Liver (tissue), 9 donors: ENCODE data around the gene ERI3. TPM values are rescaled to one million over a fixed set of nuclear protein-coding genes. Genes with fewer than 3 reads are reported as not detected.

Experiments used
- DNase-seq: peaks from one replicate; pipeline ENCODE4 v3.0.0-alpha.2; 2017; ENCODE audit warnings: low spot score
- H3K27ac ChIP-seq, 2 donors: one replicate each; pipeline ENCODE4 v1.7.0; 2013; ENCODE audit warnings: inconsistent platforms in 2 of 2, low read length in 2 of 2, control low read depth in 1 of 2, low read depth in 1 of 2, mild to moderate bottlenecking in 1 of 2
- H3K27me3 ChIP-seq, 4 donors: one replicate each; pipeline versions ENCODE4 v1.6.1 to v1.7.0; 2013; ENCODE audit warnings: low read length in 3 of 4, inconsistent platforms in 1 of 4, mild to moderate bottlenecking in 1 of 4, moderate library complexity in 1 of 4; ENCODE audit not compliant: control insufficient read depth in 4 of 4, insufficient read depth in 4 of 4
- H3K36me3 ChIP-seq, 4 donors: one replicate each; pipeline versions ENCODE4 v1.6.1 to v1.7.0; 2013; ENCODE audit warnings: low read length in 3 of 4, mild to moderate bottlenecking in 3 of 4, low read depth in 1 of 4, moderate library complexity in 1 of 4; ENCODE audit not compliant: control insufficient read depth in 4 of 4, insufficient read depth in 3 of 4
- H3K4me1 ChIP-seq, 4 donors: one replicate each; pipeline versions ENCODE4 v1.6.1 to v1.7.0; 2013; ENCODE audit warnings: low read length in 3 of 4, mild to moderate bottlenecking in 3 of 4, moderate library complexity in 1 of 4; ENCODE audit not compliant: control insufficient read depth in 4 of 4, insufficient read depth in 4 of 4
- H3K4me3 ChIP-seq, 3 donors: one replicate each; pipeline versions ENCODE4 v1.6.1 to v1.7.0; 2013; ENCODE audit warnings: low read length in 3 of 3, control low read depth in 1 of 3, low read depth in 1 of 3, mild to moderate bottlenecking in 1 of 3
- H3K9ac ChIP-seq, 2 donors: one replicate each; pipeline ENCODE4 v1.7.0; 2013; ENCODE audit warnings: low read length in 2 of 2, mild to moderate bottlenecking in 2 of 2, moderate library complexity in 2 of 2, control low read depth in 1 of 2, low read depth in 1 of 2
- H3K9me3 ChIP-seq, 4 donors: one replicate each; pipeline versions ENCODE4 v1.6.1 to v1.7.0; 2013; ENCODE audit warnings: low read length in 3 of 4; ENCODE audit not compliant: control insufficient read depth in 4 of 4
- CTCF ChIP-seq: fragments of 150-350 bp; IDR thresholded peaks from 2 replicates; pipeline ENCODE4 v1.5.1; 2017; ENCODE audit warnings: improper control_type of control experiment, low read depth, low read length; ENCODE audit not compliant: missing input control
- EGR1 ChIP-seq, 2 donors: IDR thresholded peaks; 2 replicates each; pipeline ENCODE4 v1.6.1; 2016 to 2018; ENCODE audit warnings: antibody characterized with exemption in 2 of 2, low read depth in 2 of 2
- FOXA1 ChIP-seq: IDR thresholded peaks from 2 replicates; pipeline ENCODE4 v1.6.1; 2016; ENCODE audit warnings: antibody characterized with exemption
- FOXA2 ChIP-seq: IDR thresholded peaks from 2 replicates; pipeline ENCODE4 v1.6.1; 2016; ENCODE audit warnings: antibody characterized with exemption
- GABPA ChIP-seq, 2 donors: IDR thresholded peaks in 1 of 2; conservative IDR thresholded peaks in 1 of 2; 2 replicates each; pipeline ENCODE4 v1.6.1; 2016; ENCODE audit warnings: antibody characterized with exemption in 2 of 2, mild to moderate bottlenecking in 1 of 2, moderate library complexity in 1 of 2
- HNF4G ChIP-seq: IDR thresholded peaks from 2 replicates; pipeline ENCODE4 v1.6.1; 2016; ENCODE audit warnings: antibody characterized with exemption
- JUND ChIP-seq, 2 donors: IDR thresholded peaks; 2 replicates each; pipeline ENCODE4 v1.6.1; 2016; ENCODE audit warnings: antibody characterized with exemption in 2 of 2
- NR2F2 ChIP-seq: IDR thresholded peaks from 2 replicates; pipeline ENCODE4 v1.6.1; 2016; ENCODE audit warnings: antibody characterized with exemption
- REST ChIP-seq: IDR thresholded peaks from 2 replicates; pipeline ENCODE4 v1.6.1; 2016; ENCODE audit warnings: antibody characterized with exemption, mild to moderate bottlenecking
- RXRA ChIP-seq, 2 donors: IDR thresholded peaks; 2 replicates each; pipeline ENCODE4 v1.6.1; 2017 to 2018; ENCODE audit warnings: antibody characterized with exemption in 2 of 2, mild to moderate bottlenecking in 1 of 2
- SP1 ChIP-seq: IDR thresholded peaks from 2 replicates; pipeline ENCODE4 v1.6.1; 2018; ENCODE audit warnings: antibody characterized with exemption, mild to moderate bottlenecking
- TAF1 ChIP-seq: conservative IDR thresholded peaks from 2 replicates; pipeline ENCODE4 v1.6.1; 2016; ENCODE audit warnings: antibody characterized with exemption, mild to moderate bottlenecking
- YY1 ChIP-seq: IDR thresholded peaks from 2 replicates; pipeline ENCODE4 v1.6.1; 2016; ENCODE audit warnings: antibody characterized with exemption, mild to moderate bottlenecking
- ZBTB33 ChIP-seq: IDR thresholded peaks from 2 replicates; pipeline ENCODE4 v1.6.1; 2016; ENCODE audit warnings: antibody characterized with exemption
- WGBS: extraction: QIAGEN DNeasy Blood & Tissue Kit; methylation state at CpG from one replicate; pipeline ENCODE4 v1.1.7; 2013; 5-methylcytosine and 5-hydroxymethylcytosine counted together
- polyA plus RNA-seq, 2 donors: library from polyadenylated mRNA; stranded (reverse) in 1 of 2; unstranded in 1 of 2; fragments of 200-250 nt in 1 of 2; fragments of >200 nt in 1 of 2; fragmentation: Nextera tagmentation in 1 of 2; extraction: Ambion mirVana in 1 of 2; gene quantifications; one replicate each; pipeline versions ENCODE4 v1.2.1 to v1.2.3, GENCODE V29; 2013 to 2015
- total RNA-seq, 2 donors: library from RNA; depleted of rRNA; stranded (reverse); fragments of >200 nt; gene quantifications; one replicate each; pipeline ENCODE4 v1.2.3, GENCODE V29; 2014
- TF ChIP-seq, protein P1 (sequence below): IDR thresholded peaks from 2 replicates; pipeline ENCODE4 v1.6.1; 2016; ENCODE audit warnings: antibody characterized with exemption
- TF ChIP-seq, protein P2 (sequence below): IDR thresholded peaks from 2 replicates; pipeline ENCODE4 v1.6.1; 2016; ENCODE audit warnings: antibody characterized with exemption
- donor health status: healthy.
- donor health status: healthy.
- donor health status: healthy.
- donor health status: healthy.
- donor health status: healthy.

Gene ERI3
- total and polyA plus RNA-seq, 4 donors: 15.7 to 23.8 (median 21.3) TPM

DNA sequence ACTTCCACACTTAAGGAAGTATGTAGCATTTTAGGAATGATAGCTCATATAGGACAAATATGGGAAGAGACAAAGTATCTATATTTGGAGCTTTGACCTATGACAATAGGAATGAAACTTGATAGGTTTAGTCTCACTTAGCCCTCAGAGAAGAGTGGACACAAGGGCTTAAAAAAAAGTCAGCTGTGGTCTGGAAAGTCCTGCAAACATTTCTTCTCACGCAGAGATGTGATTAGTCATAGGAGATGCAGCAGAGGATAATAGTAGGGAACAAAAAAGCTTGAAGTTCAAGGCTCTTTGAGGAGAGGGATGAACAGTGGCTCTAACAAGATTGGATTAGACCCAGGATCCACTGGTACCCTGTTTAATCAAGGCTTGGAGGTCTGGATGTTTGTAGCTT is 35.2 kb upstream of the ERI3 start:
- H3K27ac ChIP-seq: no peak overlapping the region
- no peaks in the 10 kb centered on the region for H3K9me3 ChIP-seq
- 63% methylated on average over 1 of the region's 1 CpG for WGBS
- peaks cover 0 to 8% (median 0%) of the 10 kb centered on the region in 4 donors for H3K27me3 ChIP-seq
- H3K9ac ChIP-seq: no peak overlapping the region
- H3K36me3 ChIP-seq: no peaks in the 10 kb centered on the region
- no peak overlapping the region for H3K4me3 ChIP-seq
- no peak for DNase-seq
- TF ChIP-seq FOXA2 (no peak), GABPA (IDR thresholded peaks at IDR 0.05 in 1 of 2, conservative IDR thresholded peaks at IDR 0.05 in 1 of 2) (no peak), EGR1 (IDR thresholded peaks at IDR 0.05; ENCODE audit: low read depth in 2 of 2) (no peak), REST (no peak), FOXA1 (no peak), HNF4G (no peak)
- TF ChIP-seq, protein P1, sequence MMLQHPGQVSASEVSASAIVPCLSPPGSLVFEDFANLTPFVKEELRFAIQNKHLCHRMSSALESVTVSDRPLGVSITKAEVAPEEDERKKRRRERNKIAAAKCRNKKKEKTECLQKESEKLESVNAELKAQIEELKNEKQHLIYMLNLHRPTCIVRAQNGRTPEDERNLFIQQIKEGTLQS: no peak
- no peaks in the 10 kb centered on the region for H3K4me1 ChIP-seq

DNA sequence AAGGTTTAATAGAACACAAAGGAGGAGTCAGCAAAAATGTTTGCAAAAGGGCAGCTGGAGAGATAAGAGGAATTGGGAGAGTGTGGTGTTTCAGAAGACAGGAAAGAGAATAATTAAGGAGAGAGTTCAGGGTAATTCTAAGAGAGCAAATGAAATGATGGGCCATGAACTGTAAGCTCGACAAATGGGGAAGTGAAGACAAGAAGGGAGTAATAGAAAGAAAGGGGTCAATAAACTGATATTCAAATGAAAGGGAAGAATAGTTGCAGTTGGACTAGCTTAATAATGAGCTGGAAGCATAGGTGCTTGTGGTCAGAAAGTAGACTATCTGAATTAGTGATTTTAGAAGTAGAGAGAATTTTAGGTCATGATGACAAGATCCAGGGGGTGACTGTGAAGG is 34.4 kb upstream of the ERI3 start:
- DNase-seq: no peak
- 62% methylated on average over 1 of the region's 1 CpG for WGBS
- Histone ChIP-seq H3K9ac (no peak overlapping the region), H3K4me3 (no peak overlapping the region), H3K9me3 (no peaks in the 10 kb centered on the region), H3K27ac (no peak overlapping the region), H3K36me3 (no peaks in the 10 kb centered on the region), H3K4me1 (no peaks in the 10 kb centered on the region), H3K27me3 (peaks cover 0 to 4% (median 0%) of the 10 kb centered on the region in 4 donors)
- TF ChIP-seq GABPA (IDR thresholded peaks at IDR 0.05 in 1 of 2, conservative IDR thresholded peaks at IDR 0.05 in 1 of 2): no peak

DNA sequence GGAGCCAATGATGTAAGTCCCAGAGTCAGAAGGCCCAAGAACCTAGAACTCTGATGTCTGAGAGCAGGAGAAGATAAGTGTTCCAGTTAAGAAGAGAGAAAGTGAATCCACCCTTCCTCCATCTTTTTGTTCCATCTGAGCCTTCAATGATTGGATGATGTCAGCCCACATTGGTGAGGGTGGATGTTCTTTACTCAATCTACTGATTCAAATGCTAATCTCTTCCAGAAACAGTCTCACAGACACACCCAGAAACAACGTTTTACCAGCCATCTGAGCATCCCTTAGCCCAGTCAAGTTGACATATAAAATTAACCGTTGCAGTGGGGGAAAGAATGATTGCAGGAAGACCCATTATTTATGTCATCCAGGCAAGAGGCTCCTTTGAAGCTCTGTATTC is 33.5 kb upstream of the ERI3 start:
- DNase-seq: no peak
- no peak overlapping the region for H3K4me3 ChIP-seq
- no peaks in the 10 kb centered on the region for H3K36me3 ChIP-seq
- H3K9ac ChIP-seq: no peak overlapping the region
- H3K9me3 ChIP-seq: no peaks in the 10 kb centered on the region
- H3K27me3 ChIP-seq: peaks cover 0 to 4% (median 1%) of the 10 kb centered on the region in 4 donors
- H3K4me1 ChIP-seq: no peaks in the 10 kb centered on the region
- H3K27ac ChIP-seq: no peak overlapping the region
- 51% methylated on average over 2 of the region's 2 CpGs for WGBS
- TF ChIP-seq ZBTB33 (no peak), FOXA1 (no peak), RXRA (IDR thresholded peaks at IDR 0.05) (no peak), NR2F2 (no peak), CTCF (no peak), TAF1 (no peak), REST (no peak), HNF4G (no peak), JUND (IDR thresholded peaks at IDR 0.05) (no peak), YY1 (no peak), GABPA (IDR thresholded peaks at IDR 0.05 in 1 of 2, conservative IDR thresholded peaks at IDR 0.05 in 1 of 2) (no peak), SP1 (no peak)
- TF ChIP-seq, protein P2, sequence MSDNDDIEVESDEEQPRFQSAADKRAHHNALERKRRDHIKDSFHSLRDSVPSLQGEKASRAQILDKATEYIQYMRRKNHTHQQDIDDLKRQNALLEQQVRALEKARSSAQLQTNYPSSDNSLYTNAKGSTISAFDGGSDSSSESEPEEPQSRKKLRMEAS: no peak
- TF ChIP-seq, protein P1: no peak
